ENCODE results near the gene HOXB6.

GRCh38 chr17:48609033-48609432 is 4.2 kb upstream of the HOXB6 start:
- TF ChIP-seq CTCF (conservative IDR thresholded peaks at IDR 0.05) (no peak), ZFX (IDR thresholded peaks at IDR 0.05) (no peak)

Data from C4-2B (cell line).